Kidney epithelial cell (primary cell): ENCODE measurements around the gene DLG2. TPM values are rescaled to one million over a fixed set of nuclear protein-coding genes. Genes with fewer than 3 reads are reported as not detected.

ENCODE experiments used
- DNase-seq: peaks from one replicate; pipeline ENCODE4 v3.0.0-alpha.2; 2010; ENCODE audit warnings: low read depth
- H3K27me3 ChIP-seq: 2 replicates; pipeline ENCODE4 v1.6.0; 2011; ENCODE audit warnings: low read length; ENCODE audit not compliant: control insufficient read depth, insufficient read depth
- H3K36me3 ChIP-seq: 2 replicates; pipeline ENCODE4 v1.5.1; 2011; ENCODE audit warnings: low read length; ENCODE audit not compliant: control insufficient read depth, insufficient read depth
- H3K4me3 ChIP-seq: 2 replicates; pipeline ENCODE4 v1.5.1; 2011; ENCODE audit warnings: low read depth, mild to moderate bottlenecking, control low read depth, low read length
- CTCF ChIP-seq: IDR thresholded peaks from 2 replicates; pipeline ENCODE4 v1.5.1; 2011; ENCODE audit warnings: mild to moderate bottlenecking, moderate library complexity, low read length, control low read depth, inconsistent platforms; ENCODE audit not compliant: insufficient read depth, poor library complexity, severe bottlenecking
- total RNA-seq: library from RNA; depleted of rRNA; stranded (reverse); fragments of >200 nt; gene quantifications from 2 replicates; pipeline ENCODE4 v1.2.3, GENCODE V29; 2015

DLG2 gene
- total RNA-seq, 1 donor from 2014 or later = 0.75 TPM

GRCh38 chr11:83537131-83537610 lies 2090.0 kb downstream of the DLG2 start:
- no peak for DNase-seq
- H3K4me3 ChIP-seq = no peak overlapping the region
- no peaks in the 10 kb centered on the region for H3K36me3 ChIP-seq
- no peak for TF ChIP-seq CTCF
- H3K27me3 ChIP-seq = no peaks in the 10 kb centered on the region

GRCh38 chr11:83533166-83533565 lies 2094.0 kb downstream of the DLG2 start:
- no peak for DNase-seq
- Histone ChIP-seq H3K27me3 (no peaks in the 10 kb centered on the region), H3K36me3 (no peaks in the 10 kb centered on the region), H3K4me3 (no peak overlapping the region)
- TF ChIP-seq CTCF = no peak

- Histone ChIP-seq H3K27me3 (no peaks in the 10 kb centered on the region), H3K4me3 (no peak overlapping the region), H3K36me3 (no peaks in the 10 kb centered on the region)
- TF ChIP-seq CTCF = no peak
- DNase-seq = no peak
These were observed 2098.3 kb downstream of the DLG2 start for GRCh38 chr11:83528877-83529276.

GRCh38 chr11:83528225-83528624 lies 2098.9 kb downstream of the DLG2 start:
- Histone ChIP-seq H3K36me3 (no peaks in the 10 kb centered on the region), H3K4me3 (no peak overlapping the region), H3K27me3 (no peaks in the 10 kb centered on the region)
- no peak for TF ChIP-seq CTCF
- DNase-seq = no peak

- Histone ChIP-seq H3K27me3 (no peaks in the 10 kb centered on the region), H3K4me3 (no peak overlapping the region), H3K36me3 (no peaks in the 10 kb centered on the region)
- no peak for DNase-seq
- no peak for TF ChIP-seq CTCF
These were observed 2103.5 kb downstream of the DLG2 start for GRCh38 chr11:83523676-83524075.

GRCh38 chr11:83522911-83523310 lies 2104.2 kb downstream of the DLG2 start:
- no peak for DNase-seq
- Histone ChIP-seq H3K36me3 (no peaks in the 10 kb centered on the region), H3K27me3 (no peaks in the 10 kb centered on the region), H3K4me3 (no peak overlapping the region)
- TF ChIP-seq CTCF = no peak
